CD14-positive monocyte (primary cell): ENCODE measurements around the gene INSR. TPM values are rescaled to one million over a fixed set of nuclear protein-coding genes. Genes with fewer than 3 reads are reported as not detected.

Experiments
- DNase-seq, 3 donors: peaks; one replicate each; pipeline ENCODE4 v3.0.0-alpha.2; 2011 to 2022
- H2AFZ ChIP-seq: 2 replicates; pipeline ENCODE4 v1.6.0; 2012; ENCODE audit warnings: mild to moderate bottlenecking, low read depth, low read length, inconsistent platforms; ENCODE audit not compliant: insufficient read depth, poor library complexity, severe bottlenecking
- H3K27ac ChIP-seq, 2 donors: 1 replicate in 1 of 2; 2 replicates in 1 of 2; pipeline ENCODE4 v1.5.1; 2012 to 2013; ENCODE audit warnings: low read length in 2 of 2, control low read depth in 1 of 2, inconsistent platforms in 1 of 2, low read depth in 1 of 2, mild to moderate bottlenecking in 1 of 2
- H3K27me3 ChIP-seq, 2 donors: one replicate each; pipeline versions ENCODE4 v1.6.0 to v1.6.1; 2011 to 2013; ENCODE audit warnings: low read length in 2 of 2; ENCODE audit not compliant: control insufficient read depth in 2 of 2, insufficient read depth in 2 of 2
- H3K36me3 ChIP-seq, 2 donors: replicated peaks in 1 of 2; 1 replicate in 1 of 2; 2 replicates in 1 of 2; pipeline versions ENCODE4 v1.5.1 to v1.6.1; 2012 to 2013; ENCODE audit warnings: low read length in 2 of 2, control low read depth in 1 of 2, inconsistent platforms in 1 of 2, mild to moderate bottlenecking in 1 of 2; ENCODE audit not compliant: insufficient read depth in 2 of 2, control insufficient read depth in 1 of 2
- H3K4me1 ChIP-seq, 2 donors: 1 replicate in 1 of 2; 2 replicates in 1 of 2; pipeline versions ENCODE4 v1.5.1 to v1.6.1; 2012 to 2013; ENCODE audit warnings: low read length in 2 of 2, control low read depth in 1 of 2, inconsistent platforms in 1 of 2, mild to moderate bottlenecking in 1 of 2, moderate library complexity in 1 of 2; ENCODE audit not compliant: insufficient read depth in 2 of 2, control insufficient read depth in 1 of 2
- H3K4me2 ChIP-seq: replicated peaks from 2 replicates; pipeline ENCODE3; 2012; ENCODE audit warnings: low read length, moderate library complexity, mild to moderate bottlenecking; ENCODE audit not compliant: poor library complexity, severe bottlenecking; ENCODE audit errors: extremely low read depth
- H3K4me3 ChIP-seq, 3 experiments: fragments of 200-600 bp in 1 of 3; sonication (generic) in 1 of 3; replicated peaks in 1 of 3; 1 replicate in 2 of 3; 2 replicates in 1 of 3; pipeline ENCODE4 v1.5.1; 2011 to 2013; ENCODE audit warnings: low read length in 3 of 3, mild to moderate bottlenecking in 3 of 3, control low read depth in 2 of 3, low read depth in 2 of 3, inconsistent platforms in 1 of 3, moderate library complexity in 1 of 3
- H3K79me2 ChIP-seq: 2 replicates; pipeline ENCODE4 v1.6.0; 2012; ENCODE audit warnings: mild to moderate bottlenecking, control low read depth, inconsistent platforms, low read length, moderate library complexity; ENCODE audit not compliant: insufficient read depth
- H3K9ac ChIP-seq: 2 replicates; pipeline ENCODE4 v1.6.0; 2017; ENCODE audit warnings: low read length, mild to moderate bottlenecking; ENCODE audit not compliant: insufficient read depth, poor library complexity, severe bottlenecking
- H3K9me3 ChIP-seq, 2 donors: replicated peaks in 1 of 2; 1 replicate in 1 of 2; 2 replicates in 1 of 2; pipeline versions ENCODE4 v1.5.1 to v1.6.1; 2012 to 2013; ENCODE audit warnings: low read length in 2 of 2, control low read depth in 1 of 2; ENCODE audit not compliant: control insufficient read depth in 1 of 2, insufficient read depth in 1 of 2
- H4K20me1 ChIP-seq: 2 replicates; pipeline ENCODE4 v1.6.0; 2012; ENCODE audit warnings: mild to moderate bottlenecking, low read length, control low read depth, moderate library complexity; ENCODE audit not compliant: insufficient read depth
- H3K27ac Mint-ChIP-seq, 7 donors: one replicate each; pipeline ENCODE4 v1.8.0; 2020; ENCODE audit warnings: mild to moderate bottlenecking in 7 of 7, mixed read lengths in 7 of 7, moderate library complexity in 6 of 7, inconsistent platforms in 2 of 7
- H3K27me3 Mint-ChIP-seq, 3 donors: one replicate each; pipeline ENCODE4 v1.8.0; 2021 to 2022; ENCODE audit warnings: low read depth in 3 of 3, mild to moderate bottlenecking in 3 of 3, mixed read lengths in 3 of 3, moderate library complexity in 3 of 3, inconsistent platforms in 1 of 3
- H3K36me3 Mint-ChIP-seq, 2 donors: one replicate each; pipeline ENCODE4 v1.8.0; 2020; ENCODE audit warnings: mixed read lengths in 2 of 2, inconsistent platforms in 1 of 2, mild to moderate bottlenecking in 1 of 2
- H3K4me1 Mint-ChIP-seq: one replicate; pipeline ENCODE4 v1.8.0; 2020; ENCODE audit warnings: mild to moderate bottlenecking, mixed read lengths
- H3K4me3 Mint-ChIP-seq, 2 donors: one replicate each; pipeline ENCODE4 v1.8.0; 2020; ENCODE audit warnings: mild to moderate bottlenecking in 2 of 2, mixed read lengths in 2 of 2, moderate library complexity in 1 of 2
- H3K9me3 Mint-ChIP-seq, 7 donors: one replicate each; pipeline ENCODE4 v1.8.0; 2020 to 2022; ENCODE audit warnings: mixed read lengths in 7 of 7, mild to moderate bottlenecking in 6 of 7, moderate library complexity in 6 of 7, inconsistent platforms in 2 of 7
- WGBS: methylation state at CpG from one replicate; pipeline ENCODE4 v1.1.5; 2013; ENCODE audit warnings: missing lambda C conversion rate; ENCODE audit not compliant: insufficient coverage; 5-methylcytosine and 5-hydroxymethylcytosine counted together
- intact Hi-C, 2 donors: fragments of 100-400 bp; cut with micrococcal nuclease; formaldehyde crosslinking; loops; one replicate each; pipeline versions ENCODE4 v1.15.0 to v1.15.1; 2023
- polyA plus RNA-seq, 3 donors: library from polyadenylated mRNA; depleted of rRNA in 1 of 3; unstranded in 2 of 3; stranded (reverse) in 1 of 3; fragments of 300-500 nt in 2 of 3; fragments of >200 nt in 1 of 3; fragmentation: Illumina TruSeq in 2 of 3; gene quantifications; 1 replicate in 2 of 3; 2 replicates in 1 of 3; pipeline ENCODE4 v1.2.3, GENCODE V29; 2012 to 2021
- TF ChIP-seq, protein P1 (sequence below): fragments of 200-600 bp; IDR thresholded peaks from one replicate; pipeline ENCODE4 v1.8.0; 2022; ENCODE audit warnings: antibody characterized with exemption, mild to moderate bottlenecking

The INSR gene
- polyA plus RNA-seq, 3 donors, result 2.9 to 12.4 (median 3.4) TPM

DNA sequence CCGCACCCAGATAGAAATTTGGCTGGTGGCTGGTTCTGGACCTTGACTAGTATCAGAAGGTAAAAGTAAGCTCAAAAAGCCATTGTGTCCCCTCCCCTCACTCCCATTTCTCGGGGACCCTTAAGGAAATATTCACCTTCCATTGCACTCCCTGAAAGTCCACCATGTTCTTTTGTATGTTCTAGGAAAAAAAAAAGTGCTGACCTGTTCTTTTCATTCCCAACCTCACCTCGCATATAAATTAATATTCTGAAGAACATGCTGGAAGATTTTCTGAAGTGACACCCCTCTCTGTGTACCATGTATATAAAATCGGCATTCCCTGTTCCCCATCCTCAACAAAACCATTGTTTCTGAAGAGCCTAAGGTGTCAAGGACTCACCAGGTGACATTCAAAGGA, 181.5 kb downstream of the INSR start:
- Histone ChIP-seq H3K4me3 (no peak overlapping the region), H3K9me3 (no peaks in the 10 kb centered on the region), H3K4me2 (no peak overlapping the region), H3K27ac (no peak overlapping the region), H4K20me1 (no peaks in the 10 kb centered on the region), H3K4me1 (no peaks in the 10 kb centered on the region), H3K36me3 (peaks cover 13 to 29% of the 10 kb centered on the region in 2 donors), H3K27me3 (no peaks in the 10 kb centered on the region), H3K9ac (no peak overlapping the region), H3K79me2 (no peaks in the 10 kb centered on the region), H2AFZ (no peak overlapping the region)
- TF ChIP-seq, protein P1, sequence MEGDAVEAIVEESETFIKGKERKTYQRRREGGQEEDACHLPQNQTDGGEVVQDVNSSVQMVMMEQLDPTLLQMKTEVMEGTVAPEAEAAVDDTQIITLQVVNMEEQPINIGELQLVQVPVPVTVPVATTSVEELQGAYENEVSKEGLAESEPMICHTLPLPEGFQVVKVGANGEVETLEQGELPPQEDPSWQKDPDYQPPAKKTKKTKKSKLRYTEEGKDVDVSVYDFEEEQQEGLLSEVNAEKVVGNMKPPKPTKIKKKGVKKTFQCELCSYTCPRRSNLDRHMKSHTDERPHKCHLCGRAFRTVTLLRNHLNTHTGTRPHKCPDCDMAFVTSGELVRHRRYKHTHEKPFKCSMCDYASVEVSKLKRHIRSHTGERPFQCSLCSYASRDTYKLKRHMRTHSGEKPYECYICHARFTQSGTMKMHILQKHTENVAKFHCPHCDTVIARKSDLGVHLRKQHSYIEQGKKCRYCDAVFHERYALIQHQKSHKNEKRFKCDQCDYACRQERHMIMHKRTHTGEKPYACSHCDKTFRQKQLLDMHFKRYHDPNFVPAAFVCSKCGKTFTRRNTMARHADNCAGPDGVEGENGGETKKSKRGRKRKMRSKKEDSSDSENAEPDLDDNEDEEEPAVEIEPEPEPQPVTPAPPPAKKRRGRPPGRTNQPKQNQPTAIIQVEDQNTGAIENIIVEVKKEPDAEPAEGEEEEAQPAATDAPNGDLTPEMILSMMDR, result no peak
- no CpG with 5 or more reads among the region's 4 CpGs for WGBS
- no peak for DNase-seq
- Mint-ChIP-seq H3K4me1 (no peaks in the 10 kb centered on the region), H3K27ac (no peak overlapping the region), H3K27me3 (peaks cover 4 to 5% (median 4%) of the 10 kb centered on the region in 3 donors), H3K4me3 (no peak overlapping the region), H3K36me3 (peaks cover 26 to 34% of the 10 kb centered on the region in 2 donors), H3K9me3 (peaks cover 0 to 8% (median 3%) of the 10 kb centered on the region in 7 donors)
- intact Hi-C loops, result no loop called here

DNA sequence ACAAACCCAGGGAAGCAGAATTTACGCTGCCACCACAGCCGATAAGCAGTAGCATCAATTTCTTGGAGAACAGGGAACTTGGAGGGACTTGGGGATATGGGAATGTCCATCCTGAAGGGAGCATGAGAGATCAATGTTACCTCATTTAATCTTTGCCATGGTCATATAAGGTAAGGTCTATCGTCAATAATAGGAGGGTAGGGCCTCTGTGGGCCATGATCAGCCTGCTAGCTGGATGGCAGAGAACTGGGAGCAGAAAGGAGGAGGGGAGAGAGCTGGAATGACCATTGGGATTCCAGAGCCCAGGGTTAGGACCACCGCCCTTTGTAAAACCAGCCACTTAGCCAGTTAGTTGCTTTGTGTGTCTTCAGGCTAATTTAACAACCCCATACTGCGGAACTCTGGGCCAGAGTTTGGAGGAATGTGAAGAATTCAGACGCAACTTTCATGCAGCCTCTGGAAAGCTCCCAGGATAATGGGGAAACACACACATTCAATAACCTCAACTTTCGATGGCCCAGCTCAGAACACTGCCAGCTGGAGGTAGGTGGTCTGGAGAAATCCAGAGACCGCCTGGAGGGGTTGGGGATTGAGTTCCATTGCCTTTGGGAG, 184.4 kb downstream of the INSR start:
- intact Hi-C loops, result no loop called here
- H3K4me1 Mint-ChIP-seq, result no peaks in the 10 kb centered on the region
- H3K9me3 ChIP-seq, result no peaks in the 10 kb centered on the region

More for the DNA sequence above, 184.4 kb downstream of the INSR start:
- Mint-ChIP-seq H3K4me3 (no peak overlapping the region), H3K36me3 (peaks cover 0 to 5% of the 10 kb centered on the region in 2 donors), H3K9me3 (peaks cover 0 to 5% (median 1%) of the 10 kb centered on the region in 7 donors), H3K27ac (no peak overlapping the region), H3K27me3 (peaks cover 4 to 5% (median 4%) of the 10 kb centered on the region in 3 donors)
- Histone ChIP-seq H2AFZ (no peak overlapping the region), H3K79me2 (no peaks in the 10 kb centered on the region), H4K20me1 (no peaks in the 10 kb centered on the region), H3K36me3 (peaks cover 0 to under 1% of the 10 kb centered on the region in 2 donors), H3K27ac (no peak overlapping the region), H3K27me3 (no peaks in the 10 kb centered on the region), H3K4me2 (no peak overlapping the region), H3K4me3 (no peak overlapping the region), H3K9ac (no peak overlapping the region), H3K4me1 (peaks cover 16 to 19% of the 10 kb centered on the region in 2 donors)
- TF ChIP-seq, protein P1, result no peak
- no peak for DNase-seq
- WGBS, result 86% methylated on average over 1 of the region's 8 CpGs
